ELR (cell line): ENCODE results near the gene GHRHR.

ENCODE experiments used
- DNase-seq: peaks from one replicate; pipeline ENCODE4 v3.0.0-alpha.2; 2015; ENCODE audit warnings: low read depth

Gene GHRHR

GRCh38 chr7:30968747-30969603 is 5.2 kb downstream of the GHRHR start:
- no peak for DNase-seq

GRCh38 chr7:30969604-30969970 is 5.8 kb downstream of the GHRHR start:
- DNase-seq, result no peak

GRCh38 chr7:30970074-30970473 is 6.3 kb downstream of the GHRHR start:
- DNase-seq, result no peak

GRCh38 chr7:30970594-30971094 is 6.9 kb downstream of the GHRHR start:
- DNase-seq, result no peak

- DNase-seq, result no peak
These were observed 7.7 kb downstream of the GHRHR start for GRCh38 chr7:30971440-30971839.

- no peak for DNase-seq
These were observed 8.2 kb downstream of the GHRHR start for GRCh38 chr7:30971840-30972563.

GRCh38 chr7:30973292-30973691 is 9.5 kb downstream of the GHRHR start:
- no peak for DNase-seq

- no peak for DNase-seq
These were observed 10.2 kb downstream of the GHRHR start for GRCh38 chr7:30973791-30974604.

GRCh38 chr7:30974605-30975255 is 11.0 kb downstream of the GHRHR start:
- peak; percentile 73 for DNase-seq

- no peak for DNase-seq
These were observed 11.6 kb downstream of the GHRHR start for GRCh38 chr7:30975256-30975899.

GRCh38 chr7:30976381-30976780 is 12.6 kb downstream of the GHRHR start:
- no peak for DNase-seq

- DNase-seq, result no peak
These were observed 13.5 kb downstream of the GHRHR start for GRCh38 chr7:30977222-30977621.

GRCh38 chr7:30977896-30978564 is 14.3 kb downstream of the GHRHR start:
- peak; percentile 54 for DNase-seq

GRCh38 chr7:30979027-30979426 is 15.3 kb downstream of the GHRHR start:
- no peak for DNase-seq

GRCh38 chr7:30980194-30980593 is 16.4 kb downstream of the GHRHR start:
- no peak for DNase-seq

GRCh38 chr7:30980751-30981150 is 17.0 kb downstream of the GHRHR start:
- no peak for DNase-seq

GRCh38 chr7:30983042-30983913 is 19.5 kb downstream of the GHRHR start:
- peak; percentile 83 for DNase-seq

GRCh38 chr7:30983914-30984247 is 20.1 kb downstream of the GHRHR start:
- no peak for DNase-seq

- DNase-seq, result peak; percentile 61
These were observed 20.8 kb downstream of the GHRHR start for GRCh38 chr7:30984359-30985107.
